H7 (cell line): ENCODE measurements around the gene ZNF132. TPM values are rescaled to one million over a fixed set of nuclear protein-coding genes. Genes with fewer than 3 reads are reported as not detected.
"Not testable (repeated sequence)": the region's sequence is repeated elsewhere in the genome, so short reads cannot be mapped to it uniquely, and the experiment has no call there.

Experiments
- DNase-seq: peaks from one replicate; pipeline ENCODE4 v3.0.0; 2012
- H3K27me3 ChIP-seq: 2 replicates; pipeline ENCODE4 v1.6.0; 2011; ENCODE audit warnings: mild to moderate bottlenecking, low read length; ENCODE audit not compliant: control insufficient read depth, insufficient read depth
- H3K36me3 ChIP-seq: replicated peaks from 2 replicates; pipeline ENCODE4 v1.5.1; 2011; ENCODE audit warnings: low read length; ENCODE audit not compliant: control insufficient read depth, insufficient read depth
- H3K4me3 ChIP-seq: 2 replicates; pipeline ENCODE4 v1.5.1; 2011; ENCODE audit warnings: low read depth, mild to moderate bottlenecking, control low read depth, low read length, moderate library complexity; ENCODE audit not compliant: insufficient read depth
- total RNA-seq: library from RNA; depleted of rRNA; stranded (reverse); fragments of >200 nt; shearing (Covaris generic); gene quantifications from 2 replicates; pipeline ENCODE4 v1.2.3, GENCODE V29; 2014; rRNA removed

The ZNF132 gene
- 2.1 and 3.8 TPM in 2 replicates for total RNA-seq

DNA sequence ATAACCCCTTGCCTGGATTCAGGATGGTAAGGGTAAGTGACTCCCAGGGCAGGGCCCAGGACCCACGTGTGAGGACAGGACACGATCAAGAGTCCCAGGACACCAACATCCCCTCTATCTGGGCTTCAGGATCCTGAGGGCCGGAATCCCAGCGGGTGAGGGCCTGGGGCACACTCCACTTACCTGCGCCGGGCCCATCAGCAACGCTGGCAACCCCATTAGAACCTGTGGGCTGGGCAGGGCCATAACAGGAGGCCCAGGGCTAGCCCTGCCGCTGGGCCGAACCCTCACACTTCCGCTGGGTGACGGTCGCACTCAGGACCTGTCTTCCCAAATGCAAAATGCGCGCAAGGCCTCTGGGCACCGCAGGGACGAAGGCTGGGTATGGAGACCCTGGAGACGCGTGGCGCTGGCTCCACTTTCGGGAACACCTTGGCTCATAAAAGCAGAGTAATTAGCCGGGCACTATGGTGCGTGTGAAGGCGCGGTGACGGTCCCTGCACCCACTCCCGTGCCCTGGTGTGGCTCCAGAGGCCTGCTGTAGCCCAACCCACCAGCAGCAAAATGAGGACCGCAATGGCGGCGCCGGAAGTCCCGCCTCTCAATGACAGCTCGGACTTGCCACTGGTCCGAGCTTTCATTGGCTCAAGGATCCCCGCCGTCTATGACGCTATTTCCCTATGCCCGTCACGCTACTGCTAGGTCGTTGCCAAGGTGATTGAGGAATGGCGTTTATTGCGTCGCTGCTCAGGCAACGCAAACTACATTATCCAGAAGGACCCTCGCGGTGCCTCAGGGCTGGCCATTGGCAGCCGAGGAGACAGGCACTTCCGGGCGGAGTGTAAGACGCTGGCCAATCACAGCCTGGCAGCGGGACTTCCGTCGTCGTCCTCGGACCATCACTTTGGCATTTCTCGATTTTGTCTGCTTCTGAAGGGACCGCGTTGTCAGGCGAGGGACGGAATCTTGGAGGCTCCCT, at the start of gene ZNF132:
Gene ZNF132 (minus strand): TSS at position 578 of the 979 bp plus-strand sequence. CDS start 332 bp downstream, at position 246.
- peak; percentile 38 for DNase-seq
- peaks cover 2% of the 10 kb centered on the region for H3K27me3 ChIP-seq
- peak within 1 kb of the TSS; percentile 67 for H3K4me3 ChIP-seq
- no peaks in the 10 kb centered on the region; the same call in 1 of the 2 replicates for H3K36me3 ChIP-seq

DNA sequence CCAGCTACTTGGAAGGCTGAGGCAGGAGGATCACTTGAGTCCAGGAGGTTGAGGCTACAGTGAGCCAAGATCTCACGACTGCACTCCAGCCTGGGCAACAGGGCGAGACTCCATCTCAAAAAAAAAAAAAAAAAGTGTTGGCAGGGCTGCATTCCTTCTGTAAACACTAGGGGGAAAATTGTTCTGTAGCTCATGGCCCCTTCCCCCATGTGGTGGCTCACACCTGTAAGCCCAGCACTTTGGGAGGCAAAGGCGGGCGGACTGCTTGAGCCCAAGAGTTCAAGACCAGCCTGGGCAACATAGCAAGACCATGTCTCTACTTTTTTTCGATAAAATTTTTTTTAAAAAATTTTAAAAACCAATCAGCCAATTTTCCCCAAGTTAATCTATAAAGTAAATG, 44.4 kb upstream of the ZNF132 start:
- peak; percentile 46 for DNase-seq
- H3K36me3 ChIP-seq, result not testable (repeated sequence)

DNA sequence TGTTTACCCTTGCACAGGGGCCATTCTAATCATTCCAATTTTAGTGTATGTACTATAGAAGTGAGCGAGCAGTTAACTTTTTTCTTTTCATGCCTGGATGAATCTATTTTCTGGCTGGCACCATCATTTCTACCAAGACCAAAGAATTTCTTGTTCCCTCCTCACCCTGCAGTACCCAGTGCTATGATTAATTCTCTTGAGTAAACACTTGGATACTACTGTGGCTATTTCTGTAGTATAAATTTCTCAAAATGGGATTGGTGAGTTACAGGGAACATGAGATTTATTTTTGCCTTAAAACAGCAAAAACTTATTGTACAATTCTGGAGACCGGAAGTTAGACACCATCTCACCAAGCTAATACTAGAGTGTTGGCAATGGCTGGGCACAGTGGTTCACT, 43.8 kb upstream of the ZNF132 start:
- Histone ChIP-seq H3K27me3 (no peaks in the 10 kb centered on the region), H3K36me3 (no peaks in the 10 kb centered on the region), H3K4me3 (no peak overlapping the region)
- DNase-seq, result no peak

More for the DNA sequence above, 44.4 kb upstream of the ZNF132 start:
- not testable (repeated sequence) for H3K4me3 ChIP-seq, H3K27me3 ChIP-seq

DNA sequence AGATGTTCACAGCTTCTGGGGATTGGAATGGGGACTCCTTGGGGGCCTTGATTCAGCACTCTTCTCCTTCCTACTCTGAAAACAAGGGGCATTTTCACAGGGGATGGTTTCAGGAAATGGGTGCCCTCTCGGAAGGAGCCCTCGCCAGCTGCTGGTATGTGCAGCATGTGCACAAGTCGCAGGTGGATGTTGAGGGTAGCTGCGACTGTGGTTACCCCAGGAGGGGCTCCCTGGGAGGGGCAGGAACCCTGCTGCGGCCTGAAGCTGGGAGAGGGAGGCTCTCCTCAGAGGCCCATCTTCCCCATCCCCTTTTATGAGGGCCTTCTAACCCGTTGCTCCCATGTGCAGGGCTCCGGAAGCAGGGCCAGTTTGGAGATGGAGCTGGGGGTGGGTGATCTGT, 42.4 kb upstream of the ZNF132 start:
- no peak for DNase-seq
- Histone ChIP-seq H3K36me3 (no peaks in the 10 kb centered on the region), H3K27me3 (no peaks in the 10 kb centered on the region), H3K4me3 (no peak overlapping the region)

DNA sequence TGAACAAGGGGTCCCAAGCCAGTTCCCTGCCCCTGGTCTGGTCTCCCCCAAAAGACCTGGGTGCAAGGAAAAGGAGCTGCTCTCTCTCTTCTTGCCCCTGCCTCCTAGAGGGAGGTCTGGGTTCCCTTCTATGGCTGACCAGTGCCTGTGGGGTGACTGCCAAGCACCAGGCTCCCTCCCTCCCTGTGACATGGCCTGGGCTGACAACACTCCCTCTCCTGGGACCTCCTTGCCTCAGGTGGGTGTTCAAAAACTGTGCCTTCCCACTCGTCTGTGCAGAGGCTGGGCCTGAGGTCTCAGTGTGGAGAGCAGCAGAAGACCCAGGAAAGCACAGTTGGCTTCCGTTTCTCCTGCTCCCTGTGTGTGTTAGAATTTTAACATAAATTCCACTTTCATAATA, 40.9 kb upstream of the ZNF132 start:
- H3K36me3 ChIP-seq, result no peaks in the 10 kb centered on the region
- DNase-seq, result no peak
- H3K27me3 ChIP-seq, result no peaks in the 10 kb centered on the region
- H3K4me3 ChIP-seq, result no peak overlapping the region

DNA sequence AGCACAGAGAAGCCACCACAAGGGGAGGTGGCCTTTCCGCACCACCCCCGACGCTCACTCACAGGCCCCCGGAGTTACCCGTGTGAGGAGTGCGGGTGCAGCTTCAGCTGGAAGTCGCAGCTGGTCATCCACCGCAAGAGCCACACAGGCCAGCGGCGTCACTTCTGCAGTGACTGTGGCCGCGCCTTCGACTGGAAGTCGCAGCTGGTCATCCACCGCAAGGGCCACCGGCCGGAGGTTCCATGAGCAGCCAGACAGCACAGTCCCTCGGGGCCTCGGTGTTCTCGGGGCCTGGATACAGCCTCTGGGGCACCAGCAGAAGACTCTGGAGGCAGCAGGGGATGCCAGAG, 40.5 kb upstream of the ZNF132 start:
- no peak overlapping the region for H3K4me3 ChIP-seq
- DNase-seq, result no peak
- no peaks in the 10 kb centered on the region for H3K27me3 ChIP-seq

DNA sequence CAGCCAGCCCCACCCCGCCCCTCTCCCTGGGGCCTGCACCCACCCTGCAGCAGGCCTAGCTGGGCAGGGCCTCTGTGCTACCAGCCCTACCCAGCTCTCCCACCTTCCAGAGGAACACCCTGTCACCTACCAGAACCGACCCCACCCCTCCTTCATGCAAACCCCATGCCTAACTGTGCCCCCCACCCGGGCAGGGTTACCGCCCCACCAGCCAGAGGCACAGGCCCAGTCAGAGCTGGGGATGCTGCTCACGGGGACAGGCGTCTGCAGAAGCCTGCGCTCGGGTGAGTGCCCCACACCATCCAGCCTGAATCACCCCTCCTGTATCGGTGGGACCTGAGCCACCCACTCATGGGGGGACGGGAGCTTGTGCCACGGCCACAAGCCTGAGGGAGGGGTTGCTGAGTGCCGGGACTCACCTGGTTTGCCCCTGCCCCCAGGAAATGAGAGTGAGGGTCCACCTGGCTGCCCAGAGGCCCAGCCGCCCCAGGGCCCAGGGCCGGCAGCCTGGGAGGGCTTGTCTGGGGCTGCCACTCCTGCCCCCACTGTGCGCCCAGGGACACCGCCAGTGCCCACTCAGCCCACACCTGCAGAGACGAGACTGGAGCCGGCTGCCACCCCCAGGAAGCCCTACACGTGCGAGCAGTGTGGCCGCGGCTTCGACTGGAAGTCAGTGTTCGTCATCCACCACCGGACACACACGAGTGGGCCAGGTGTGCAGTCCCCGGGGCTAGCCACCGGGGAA, 40.0 kb upstream of the ZNF132 start:
- peak; percentile 42 for DNase-seq
- H3K36me3 ChIP-seq, result no peaks in the 10 kb centered on the region
- no peak overlapping the region for H3K4me3 ChIP-seq
- H3K27me3 ChIP-seq, result no peaks in the 10 kb centered on the region

More for the DNA sequence above, 40.5 kb upstream of the ZNF132 start:
- no peaks in the 10 kb centered on the region for H3K36me3 ChIP-seq

DNA sequence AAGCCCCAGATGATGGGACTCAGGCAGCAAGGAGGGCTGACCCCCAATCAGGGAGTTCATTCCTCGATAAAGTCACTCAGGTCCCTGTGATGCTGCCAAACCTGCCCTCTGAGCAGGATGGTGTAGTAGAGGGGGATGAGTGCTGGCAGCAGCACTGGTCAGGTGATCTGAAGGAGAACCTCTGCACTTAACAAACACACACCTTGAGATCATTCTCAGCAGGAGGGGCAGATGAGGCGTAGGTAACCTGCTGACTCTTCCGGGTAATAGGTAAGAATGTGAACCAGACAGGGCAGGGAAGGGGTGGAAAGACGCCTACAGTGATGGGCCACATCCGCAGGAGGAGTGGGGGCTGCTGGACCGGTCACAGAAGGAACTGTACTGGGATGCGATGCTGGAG, 39.4 kb upstream of the ZNF132 start:
- DNase-seq, result no peak
- Histone ChIP-seq H3K36me3 (no peaks in the 10 kb centered on the region), H3K27me3 (no peaks in the 10 kb centered on the region), H3K4me3 (no peak overlapping the region)

DNA sequence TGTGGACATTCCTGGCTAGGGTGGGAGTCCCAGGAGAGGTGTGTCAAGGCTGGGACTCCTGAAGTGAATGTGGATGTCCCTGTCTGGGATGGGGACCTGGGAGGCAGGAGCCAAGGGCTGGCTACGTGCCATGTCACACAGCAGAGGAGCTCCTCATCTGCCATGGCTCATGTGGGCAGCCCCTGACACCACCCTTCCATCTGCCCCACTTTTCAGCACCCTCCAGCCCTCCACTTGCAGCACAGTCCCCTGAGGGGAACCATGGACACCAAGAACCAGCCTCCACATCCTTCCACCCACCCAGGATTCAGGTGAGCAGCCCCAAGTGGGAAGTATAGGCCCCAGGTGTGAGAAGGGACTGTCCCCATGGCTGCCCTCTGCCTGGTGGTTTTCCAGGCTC, 37.9 kb upstream of the ZNF132 start:
- DNase-seq, result no peak
- no peaks in the 10 kb centered on the region for H3K27me3 ChIP-seq
- H3K4me3 ChIP-seq, result no peak overlapping the region
- H3K36me3 ChIP-seq, result no peaks in the 10 kb centered on the region; the same call in 1 of the 2 replicates

DNA sequence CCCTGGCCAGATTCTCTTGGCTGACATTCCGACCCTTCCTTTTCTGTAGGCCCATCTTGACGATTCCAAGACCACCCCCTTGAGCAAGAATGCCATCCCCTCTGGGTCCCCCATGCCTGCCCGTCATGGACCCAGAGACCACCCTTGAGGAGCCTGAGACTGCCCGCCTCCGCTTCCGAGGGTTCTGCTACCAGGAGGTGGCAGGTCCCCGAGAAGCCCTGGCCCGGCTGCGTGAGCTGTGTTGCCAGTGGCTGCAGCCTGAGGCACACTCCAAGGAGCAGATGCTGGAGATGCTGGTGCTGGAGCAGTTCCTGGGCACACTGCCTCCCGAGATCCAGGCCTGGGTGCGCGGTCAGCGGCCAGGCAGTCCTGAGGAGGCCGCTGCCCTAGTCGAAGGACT, 37.2 kb upstream of the ZNF132 start:
- DNase-seq, result no peak
- Histone ChIP-seq H3K27me3 (no peaks in the 10 kb centered on the region), H3K4me3 (no peak overlapping the region), H3K36me3 (no peaks in the 10 kb centered on the region; the same call in none of the 2 replicates)

DNA sequence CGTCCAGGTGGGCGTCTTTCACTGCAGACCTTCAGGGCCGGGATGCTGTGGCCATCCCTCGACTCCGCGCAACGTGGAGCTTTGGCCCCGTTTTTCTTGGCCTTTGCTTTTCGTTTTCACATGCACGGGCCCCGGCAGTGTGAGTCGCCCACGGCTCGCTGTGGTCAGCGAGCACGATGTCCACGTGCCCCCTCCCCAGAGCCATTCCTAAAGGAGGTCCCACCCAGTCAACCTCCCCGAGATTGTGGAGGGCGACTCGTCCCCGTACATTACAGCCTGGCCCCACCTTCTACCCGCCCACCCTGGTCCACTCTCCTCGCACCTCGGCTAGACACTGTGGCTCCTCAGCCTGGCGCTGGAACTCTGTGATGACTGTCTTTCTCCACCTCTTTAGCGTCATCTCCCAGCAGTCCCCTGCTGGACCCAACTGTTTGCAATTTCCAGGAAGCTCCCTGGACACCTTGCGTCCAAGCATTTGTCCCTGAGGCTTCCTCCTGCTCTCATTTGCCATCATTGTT, 36.6 kb upstream of the ZNF132 start:
- no peaks in the 10 kb centered on the region for H3K27me3 ChIP-seq
- H3K4me3 ChIP-seq, result peak overlapping the region; percentile 80
- no peaks in the 10 kb centered on the region; the same call in none of the 2 replicates for H3K36me3 ChIP-seq
- DNase-seq, result peak; percentile 71

DNA sequence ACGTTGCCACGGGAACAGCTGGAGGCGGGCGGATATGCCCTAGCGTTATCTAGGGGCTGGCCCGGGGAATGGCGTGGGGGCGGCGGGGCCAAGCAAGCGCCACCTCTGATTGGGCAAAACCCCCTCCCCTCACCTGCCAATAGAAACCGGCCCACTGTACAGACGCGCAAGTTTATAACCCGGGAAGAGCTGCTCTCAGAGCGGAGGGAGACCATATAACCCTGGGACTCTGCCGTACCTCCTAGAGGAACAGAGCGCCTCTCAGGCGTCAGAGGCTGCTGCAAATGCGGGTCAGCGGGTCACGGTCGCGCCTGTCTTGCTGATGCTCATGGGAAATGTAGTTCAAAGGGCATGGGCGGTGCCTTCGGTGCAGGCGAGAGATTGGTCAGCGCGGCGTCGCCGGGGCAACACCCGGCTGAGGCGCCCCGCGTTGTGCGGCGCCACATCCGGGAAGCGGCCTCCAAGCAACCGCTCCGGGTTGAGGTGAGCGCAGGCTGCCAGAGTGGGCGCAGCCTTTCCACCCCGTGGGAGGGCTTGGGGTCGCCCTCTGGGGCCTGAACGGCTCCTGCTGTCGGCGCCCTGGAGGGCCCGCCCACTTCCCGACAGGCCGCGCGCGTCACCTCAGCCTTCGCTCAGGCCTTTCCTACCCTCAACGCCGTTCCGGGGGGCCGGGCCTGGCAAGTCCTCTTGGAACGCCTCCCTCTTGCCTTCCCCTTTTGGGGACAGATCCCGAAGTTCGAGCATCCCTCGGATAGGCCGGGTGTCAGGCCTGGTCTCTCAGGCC, 36.0 kb upstream of the ZNF132 start, which contains the start of gene ZNF446:
Gene ZNF446 (plus strand): TSS at position 639 of the 784 bp plus-strand sequence. CDS start 867 bp downstream, outside the sequence.
- Histone ChIP-seq H3K27me3 (no peaks in the 10 kb centered on the region), H3K4me3 (peak within 1 kb of the TSS; percentile 80), H3K36me3 (no peaks in the 10 kb centered on the region; the same call in none of the 2 replicates)
- peak; percentile 99 for DNase-seq

DNA sequence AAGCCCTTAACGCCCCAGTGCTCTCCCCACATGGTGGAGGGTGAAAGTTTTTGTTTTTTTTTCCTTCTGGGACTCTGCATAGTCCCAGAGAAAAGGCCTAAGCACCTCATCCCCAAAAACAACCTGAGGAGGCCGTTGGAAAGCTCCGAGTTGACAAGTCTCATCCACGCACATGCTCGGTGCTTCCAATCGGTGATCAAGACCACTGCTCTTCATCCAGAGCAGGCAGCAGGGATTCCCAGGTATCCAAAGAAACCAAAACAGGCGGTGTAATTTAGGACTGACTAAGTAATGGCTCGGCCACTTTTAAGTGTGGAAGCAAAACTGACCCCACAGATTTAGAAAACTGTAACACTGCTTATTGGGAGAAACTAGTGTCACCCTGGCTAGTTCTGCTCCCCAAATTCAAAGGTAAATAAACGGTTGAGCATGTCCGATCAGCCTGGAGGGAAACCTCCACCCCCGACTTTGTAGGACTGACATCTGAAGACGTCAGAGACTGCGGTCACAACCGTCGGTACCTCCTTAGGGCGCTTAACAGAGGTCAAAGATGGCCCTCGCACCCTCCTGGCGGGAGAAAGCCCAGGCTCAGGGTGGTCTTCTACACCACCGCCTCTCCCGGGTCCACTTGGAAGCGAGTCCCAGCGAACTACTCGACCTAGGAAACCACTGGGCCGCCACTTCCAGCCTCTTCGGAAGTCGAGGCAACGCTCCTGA, 35.2 kb upstream of the ZNF132 start:
- Histone ChIP-seq H3K36me3 (no peaks in the 10 kb centered on the region; the same call in none of the 2 replicates), H3K4me3 (peak overlapping the region; percentile 80), H3K27me3 (no peaks in the 10 kb centered on the region)
- no peak for DNase-seq
